Measurements from ENCODE around the gene TLE5.
"Not testable (repeated sequence)": the region's sequence is repeated elsewhere in the genome, so short reads cannot be mapped to it uniquely, and the experiment has no call there.

Gene TLE5

DNA sequence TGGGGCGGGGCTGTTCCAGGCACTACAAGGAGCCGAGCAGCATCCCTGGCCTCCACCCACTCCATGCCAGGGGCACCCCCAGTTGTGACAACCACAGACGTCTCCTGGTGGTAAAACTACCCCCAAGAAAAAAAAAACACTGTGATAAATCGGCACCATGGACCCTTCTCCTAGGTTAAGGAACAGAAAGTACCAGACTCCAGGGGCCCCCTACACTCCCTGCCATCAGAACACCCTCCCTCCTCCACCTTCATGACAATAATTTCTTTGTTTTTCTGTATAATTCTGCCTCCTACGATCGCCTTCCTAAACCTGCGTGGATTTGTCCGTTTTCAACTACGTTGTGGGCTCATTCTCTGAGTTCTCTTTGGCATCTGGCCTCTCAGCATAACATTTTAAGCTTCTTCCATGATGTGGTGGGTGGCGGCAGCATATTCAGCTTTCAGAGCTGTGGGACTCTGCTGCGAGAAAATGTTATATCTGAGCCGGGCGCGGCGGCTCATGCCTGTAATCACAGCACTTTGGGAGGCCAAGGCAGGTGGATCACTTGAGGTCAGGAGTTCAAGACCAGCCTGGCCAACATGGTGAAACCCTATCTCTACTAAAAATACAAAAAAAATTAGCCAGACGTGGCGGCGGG is 41.9 kb downstream of the TLE5 start:
- DNase-seq = no peak

DNA sequence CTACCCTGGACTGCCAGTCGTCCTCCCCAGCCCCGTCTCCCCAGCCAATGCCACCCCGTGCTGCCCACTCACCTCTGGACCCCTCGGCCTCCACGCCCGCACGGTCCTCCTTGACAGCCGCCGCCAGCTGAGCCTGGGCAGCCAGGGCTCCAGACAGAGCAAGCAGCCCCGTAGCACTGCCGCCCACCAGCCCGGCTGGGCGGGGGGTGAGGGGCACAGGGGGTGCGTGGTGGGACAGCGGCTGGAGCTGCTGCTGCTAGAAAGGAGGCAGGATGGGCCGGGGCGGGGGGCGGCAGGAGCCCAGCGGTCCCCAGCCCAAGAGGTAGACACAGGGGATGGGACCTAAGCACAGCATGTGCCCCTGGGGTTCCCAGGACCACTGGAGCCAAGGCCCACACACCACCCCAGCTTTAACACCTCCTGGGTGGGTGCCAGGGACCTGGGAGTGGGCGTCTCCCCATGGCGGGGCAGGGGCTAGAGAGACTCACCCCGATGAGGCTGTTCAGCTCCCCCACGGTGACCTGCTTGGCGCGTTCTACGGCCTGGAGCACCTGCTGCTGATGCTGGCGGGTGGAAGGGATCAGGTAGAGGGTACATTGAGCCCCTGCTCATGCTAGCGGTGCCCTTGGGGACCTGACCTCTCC is 43.0 kb downstream of the TLE5 start:
- no peak for DNase-seq

DNA sequence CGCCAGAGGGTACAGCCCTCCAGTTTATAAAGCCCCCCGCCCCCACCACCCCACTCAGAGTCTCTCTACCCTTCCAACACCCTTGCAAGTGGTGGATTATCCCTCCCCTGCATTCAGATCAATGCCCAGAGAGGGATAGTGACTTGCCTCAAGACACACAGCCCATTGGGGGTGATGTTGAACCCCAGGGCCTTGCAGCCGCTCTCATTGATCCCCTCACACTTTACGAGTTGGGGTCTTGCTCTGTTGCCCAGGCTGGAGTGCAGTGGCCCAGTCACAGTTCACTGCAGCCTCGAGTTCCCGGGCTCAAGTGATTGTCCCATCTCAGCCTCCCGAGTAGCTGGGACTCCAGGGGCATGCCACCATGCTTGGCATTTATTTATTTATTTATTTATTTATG is 44.4 kb downstream of the TLE5 start:
- DNase-seq = no peak

DNA sequence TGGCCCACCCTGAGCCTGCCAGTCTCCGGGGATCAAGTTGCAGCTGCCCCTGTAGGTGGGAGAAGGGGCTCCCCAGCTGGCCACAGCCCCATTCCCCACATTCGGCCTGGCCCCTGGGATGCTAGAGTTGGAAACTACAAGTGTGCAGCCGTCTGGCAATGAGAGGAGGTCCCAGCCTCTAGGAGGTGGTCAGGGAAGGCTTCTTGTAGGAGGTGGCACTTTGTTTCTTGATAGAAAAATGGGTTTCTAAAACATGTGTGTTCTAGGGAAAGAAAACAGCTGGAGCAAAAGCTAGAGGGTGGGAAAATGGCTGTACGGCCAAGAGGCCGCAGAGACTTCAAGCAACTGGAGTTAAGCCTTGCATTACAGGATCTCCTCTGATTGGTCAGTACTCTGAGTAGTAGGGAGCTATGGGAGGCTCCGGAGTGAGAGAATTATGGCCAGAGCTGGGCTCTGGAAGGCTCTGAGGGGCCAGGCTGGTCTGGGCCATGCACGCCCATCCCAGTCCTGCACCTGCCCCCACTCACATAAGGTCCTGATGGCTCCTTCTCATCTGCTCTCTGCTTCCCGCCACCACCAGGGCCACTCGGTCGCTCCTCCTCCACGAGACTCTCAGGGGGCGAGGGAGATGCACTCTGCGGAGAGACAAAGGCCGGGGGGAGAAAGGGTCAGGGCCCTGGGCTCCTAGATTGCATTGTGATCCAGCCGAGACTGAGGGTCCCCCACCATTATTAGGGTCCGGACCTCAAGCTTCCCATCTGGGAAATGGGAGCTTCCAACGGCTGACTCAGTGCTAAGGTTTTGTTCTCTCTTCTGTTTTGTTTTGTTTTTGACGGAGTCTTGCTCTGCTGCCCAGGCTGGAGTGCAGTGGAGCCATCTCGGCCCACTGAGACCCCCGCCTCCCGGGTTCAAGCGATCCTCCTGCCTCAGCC is 46.9 kb downstream of the TLE5 start:
- no peak for DNase-seq

GRCh38 chr19:3014135-3014534 is 48.2 kb downstream of the TLE5 start:
- no peak for DNase-seq

- no peak for DNase-seq
Observed at GRCh38 chr19:3013263-3013725, 49.0 kb downstream of the TLE5 start.

DNA sequence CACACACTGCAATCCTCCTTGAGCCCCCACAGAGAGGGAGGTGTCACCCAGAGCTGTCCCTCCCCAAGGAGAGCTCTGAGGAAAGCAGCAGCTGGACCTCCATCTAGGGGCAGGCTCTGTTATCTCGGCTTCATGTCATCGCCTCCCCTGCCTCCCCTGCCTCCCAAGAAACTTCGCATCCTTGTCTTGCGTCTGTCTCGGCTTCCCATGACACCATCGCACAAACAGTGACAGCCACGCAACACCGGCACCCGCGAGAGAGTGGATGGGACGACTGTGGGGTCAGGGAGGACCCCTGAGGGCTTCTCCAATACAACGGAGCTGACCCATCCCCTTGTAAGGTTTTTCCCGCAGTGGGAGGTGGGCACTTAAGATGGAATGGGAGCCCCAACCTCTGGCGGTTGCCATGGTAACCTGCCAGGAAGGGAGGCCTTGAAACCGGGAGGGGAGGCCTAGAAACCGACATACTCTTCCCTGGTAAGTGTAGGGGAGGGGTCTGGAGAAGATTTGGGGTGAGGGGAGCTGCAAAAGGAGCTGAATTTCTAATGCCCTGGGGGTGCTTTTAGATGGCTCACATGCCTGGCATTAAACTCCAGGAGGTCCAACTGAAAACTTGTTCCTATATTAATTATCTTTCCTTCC is 49.6 kb downstream of the TLE5 start:
- no peak for DNase-seq

- not testable (repeated sequence) for DNase-seq
Observed at GRCh38 chr19:3012059-3012458, 50.2 kb downstream of the TLE5 start.

DNA sequence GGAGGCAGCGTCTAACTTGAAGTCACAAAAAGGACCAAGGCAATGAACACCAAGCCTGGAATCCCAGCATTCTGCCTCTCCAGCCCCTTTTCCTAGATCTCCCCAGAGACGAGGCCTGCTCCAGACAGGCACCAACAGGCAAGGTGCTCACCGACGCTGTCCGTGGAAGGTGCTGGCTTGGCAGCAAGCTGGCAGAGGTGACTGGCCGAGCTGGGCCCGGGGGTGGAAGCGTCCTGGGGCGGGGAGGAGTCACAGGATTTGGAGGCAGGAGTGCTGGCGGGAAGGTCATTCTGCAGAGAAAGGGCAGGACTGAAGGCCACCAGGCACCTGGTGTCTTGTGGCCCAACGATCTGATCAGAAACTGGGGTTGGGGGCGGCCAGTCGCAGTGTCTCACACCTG is 51.4 kb downstream of the TLE5 start:
- DNase-seq = no peak

DNA sequence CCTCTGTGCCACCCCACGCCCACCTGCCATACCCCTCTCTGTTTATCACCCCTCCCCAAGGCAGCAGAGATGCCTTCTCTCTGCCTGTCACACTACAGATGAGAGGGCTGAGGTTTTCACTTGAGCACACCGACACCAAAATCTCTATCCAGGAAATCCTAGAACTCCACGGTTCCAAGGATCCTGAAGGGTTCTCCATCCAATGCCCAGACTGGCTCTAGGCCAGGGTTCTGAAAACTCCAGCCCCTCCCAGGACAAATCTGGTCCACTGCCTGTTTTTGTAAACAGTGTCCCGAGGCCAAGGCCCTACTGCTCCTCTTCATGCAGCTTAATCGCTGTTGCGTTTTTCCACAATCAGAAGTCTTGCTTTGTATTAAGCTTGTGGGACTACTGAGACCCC is 53.3 kb downstream of the TLE5 start:
- DNase-seq = no peak

DNA sequence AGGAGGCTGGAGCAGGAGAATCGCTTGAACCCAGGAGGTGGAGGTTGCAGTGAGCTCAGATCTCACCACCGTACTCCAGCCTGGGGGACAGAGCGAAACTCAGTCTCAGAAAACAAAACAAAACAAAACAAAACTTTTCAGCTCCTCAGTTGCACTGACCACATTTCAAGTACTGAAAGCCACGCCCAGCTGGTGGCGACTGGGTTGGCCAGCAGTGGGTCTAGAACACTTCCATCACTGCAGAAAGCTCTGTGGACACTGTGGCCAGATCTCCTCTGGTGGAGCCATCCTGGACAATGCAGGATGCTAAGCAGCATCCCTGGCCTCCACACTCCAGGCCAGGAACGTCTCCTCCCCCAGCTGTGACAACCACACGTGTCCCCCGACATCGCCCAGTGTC is 54.3 kb downstream of the TLE5 start:
- no peak for DNase-seq

DNA sequence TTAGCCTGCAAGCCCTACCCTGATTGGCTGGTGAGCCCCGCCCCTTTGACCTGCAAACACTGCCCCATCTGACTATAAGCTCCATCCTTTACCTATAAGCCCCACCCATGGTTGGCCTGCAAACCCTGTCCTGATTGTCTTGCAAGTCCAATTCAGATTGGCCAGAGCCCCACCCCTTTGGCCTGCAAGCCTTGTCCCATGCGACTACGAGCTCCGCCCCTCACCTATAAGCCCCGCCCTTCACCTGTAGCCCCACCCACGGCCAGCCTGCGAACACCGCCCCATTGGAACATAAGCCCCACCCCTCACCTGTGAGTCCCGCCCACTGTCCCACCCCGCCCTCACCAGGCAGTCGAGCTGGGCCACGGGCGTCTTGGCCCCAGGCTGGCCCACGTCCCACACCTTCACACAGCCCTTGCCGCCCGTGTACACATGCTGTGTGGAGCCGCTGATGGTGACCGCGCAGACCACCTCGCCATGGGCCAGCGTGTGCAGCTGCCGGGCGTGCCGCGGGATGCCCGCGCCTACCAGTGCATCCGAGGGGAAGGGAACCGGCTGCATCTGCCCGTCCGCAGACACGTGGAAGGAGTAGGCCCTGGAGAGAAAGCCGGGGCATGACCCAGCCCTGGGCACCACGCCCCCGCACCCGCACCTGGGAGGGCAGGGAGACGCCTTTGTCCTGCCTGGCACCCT is 56.1 kb downstream of the TLE5 start:
- peak in 1 of 5 experiments; percentile 14 for DNase-seq

- no peak for DNase-seq
Observed at GRCh38 chr19:3005345-3005744, 57.0 kb downstream of the TLE5 start.

DNA sequence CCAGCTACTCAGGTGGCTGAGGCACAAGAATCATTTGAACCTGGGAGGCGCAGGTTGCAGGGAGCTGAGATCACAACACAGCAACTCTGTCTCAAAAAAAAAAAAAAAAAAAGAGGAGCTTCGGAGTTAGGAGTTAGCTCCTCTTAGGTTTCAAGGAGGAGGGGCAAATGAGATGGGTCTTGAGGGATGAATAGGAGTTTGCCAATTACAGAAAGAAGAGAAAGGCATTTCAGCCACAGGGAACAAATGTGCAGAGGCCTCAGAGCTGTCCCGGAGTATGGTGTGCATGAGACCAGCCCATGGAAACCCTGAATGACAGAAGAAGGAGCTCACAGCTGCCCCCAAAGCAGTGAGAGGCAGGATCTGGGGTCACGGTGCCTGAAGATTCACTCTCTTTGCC is 57.8 kb downstream of the TLE5 start:
- no peak for DNase-seq

- no peak for DNase-seq
Observed at GRCh38 chr19:3003046-3003445, 59.2 kb downstream of the TLE5 start.
